HUDEP-2 (cell line): Measurements from ENCODE around the gene CLEC10A.
"Not testable (repeated sequence)": the region's sequence is repeated elsewhere in the genome, so short reads cannot be mapped to it uniquely, and the experiment has no call there.

Experiments
- DNase-seq, 76 experiments: peaks; one replicate each; lab custom pipeline; 2025; ENCODE audit not compliant: unreplicated experiment in 76 of 76; lab: John Stamatoyannopoulos, UW

CLEC10A gene

DNA sequence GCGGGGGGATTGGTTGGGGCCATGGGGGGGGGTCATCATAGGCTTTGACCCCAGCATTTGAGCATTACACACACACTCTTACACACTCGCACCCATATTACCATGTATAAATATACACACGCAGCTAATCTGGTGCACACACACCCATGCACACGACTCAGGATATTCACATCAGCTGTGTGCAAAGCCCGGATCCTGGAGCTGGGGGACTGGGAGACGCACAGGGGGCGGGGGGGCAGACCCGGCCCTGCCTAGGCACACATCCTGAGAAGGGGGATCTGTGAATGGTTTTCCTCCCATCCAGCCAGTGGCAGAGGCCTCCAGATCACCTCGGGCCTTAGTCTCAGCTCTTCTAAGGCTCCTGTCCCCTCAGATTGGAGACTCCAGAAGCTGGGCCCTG lies 28.9 kb upstream of the CLEC10A start:
- DNase-seq: no peak

DNA sequence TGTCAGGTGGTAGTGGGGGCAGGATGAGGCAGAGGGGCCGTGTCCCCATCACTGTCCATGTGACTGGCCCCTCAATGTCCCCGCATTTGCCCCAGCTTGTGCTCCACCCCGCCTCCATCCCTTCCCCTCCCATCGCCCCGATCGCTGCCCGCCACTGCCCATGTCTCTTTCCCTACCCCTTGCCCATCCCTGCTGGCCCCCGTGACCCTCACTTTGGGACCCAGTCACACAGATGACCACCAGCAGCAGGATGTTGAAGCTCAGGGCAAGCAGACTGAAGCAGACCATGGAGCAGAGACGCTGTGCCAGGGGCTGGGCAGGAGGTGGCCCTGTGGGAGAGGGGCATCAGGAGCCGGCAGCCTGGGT lies 28.5 kb upstream of the CLEC10A start:
- DNase-seq: no peak

DNA sequence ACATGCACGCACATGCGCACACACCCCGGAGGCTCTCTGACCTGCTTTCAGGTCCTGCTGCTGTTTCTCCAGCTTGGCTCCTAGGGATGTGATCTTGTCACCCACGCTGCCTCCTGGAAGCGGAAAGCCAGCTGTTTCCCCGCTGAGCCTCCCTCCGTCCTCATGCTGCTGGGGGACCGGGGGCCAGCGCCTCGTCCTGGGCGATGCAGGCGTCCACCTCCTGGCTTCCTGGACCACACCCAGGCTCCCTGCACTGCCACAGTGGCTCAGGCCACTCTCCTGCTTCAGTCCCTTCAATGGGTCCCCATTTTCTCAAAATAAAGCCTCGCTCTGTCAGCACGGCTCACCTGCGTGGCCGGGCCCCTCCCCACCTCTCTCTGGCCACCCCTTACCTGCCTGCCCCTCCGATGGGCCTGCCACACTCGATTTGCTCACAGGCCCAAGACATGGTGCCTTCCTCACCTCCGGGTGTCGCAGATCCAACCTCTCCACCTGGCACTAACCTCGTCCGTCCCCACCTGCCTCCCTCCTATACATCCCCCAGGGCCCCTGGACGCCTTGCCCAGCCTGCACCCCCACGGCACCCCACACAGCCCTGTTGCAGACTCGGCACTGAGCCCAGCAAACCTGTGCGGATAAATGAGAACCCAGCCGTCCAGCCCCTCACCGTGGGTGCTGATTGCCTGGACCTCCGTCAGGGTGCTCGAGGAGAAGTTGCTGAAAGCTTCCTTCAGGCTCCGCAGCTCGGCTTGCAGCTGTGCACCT lies 27.9 kb upstream of the CLEC10A start:
- no peak for DNase-seq

DNA sequence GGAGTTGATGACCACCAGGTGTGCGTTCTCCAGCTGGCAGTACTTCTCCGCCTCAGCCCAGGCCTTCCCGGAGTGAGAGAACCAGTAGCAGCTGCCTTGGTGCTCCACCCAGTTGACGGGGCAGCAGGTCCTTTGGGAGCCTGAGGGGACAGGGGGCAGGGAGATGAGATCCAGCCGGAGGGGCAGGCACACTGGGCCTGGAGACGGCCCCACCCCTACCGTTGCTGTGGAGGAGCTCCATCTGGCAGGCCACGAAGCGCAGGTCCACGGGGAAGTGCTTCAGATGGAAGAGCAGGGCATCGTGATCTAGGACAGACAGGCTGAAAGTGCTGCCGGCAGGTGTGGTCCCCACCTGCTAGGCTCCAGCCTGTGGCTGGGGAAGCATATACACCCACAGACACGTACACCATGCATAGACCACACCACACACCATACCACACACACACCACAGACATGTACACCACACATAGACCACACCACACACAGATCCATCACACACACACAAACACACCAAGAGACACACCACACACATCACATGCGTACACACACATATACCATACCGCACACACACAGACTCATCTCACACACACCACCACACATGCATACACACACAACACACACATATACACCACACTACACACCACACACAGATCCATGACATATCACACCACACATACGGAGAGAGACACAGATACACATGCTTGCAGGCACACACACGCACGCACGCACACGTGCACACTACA lies 27.1 kb upstream of the CLEC10A start:
- no peak for DNase-seq

DNA sequence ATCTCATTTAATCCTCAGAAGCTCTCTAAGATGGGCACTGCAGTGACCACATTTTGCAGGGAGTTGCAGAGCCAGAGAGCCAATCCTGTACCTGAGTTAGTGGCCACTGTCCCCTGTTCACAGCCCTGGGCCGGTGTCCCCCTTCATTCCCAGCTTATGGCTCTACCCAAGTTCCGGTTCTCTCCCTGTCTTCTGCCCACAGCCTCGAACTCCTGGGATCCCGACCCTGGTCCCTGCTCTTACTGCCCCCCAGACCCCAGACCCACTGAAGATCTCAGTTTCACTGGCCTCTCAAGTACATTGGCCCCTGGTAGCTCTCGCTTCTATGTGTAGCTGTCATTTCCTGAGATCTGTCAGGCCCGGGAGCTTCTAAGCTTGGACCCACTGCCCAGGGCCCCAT lies 22.4 kb upstream of the CLEC10A start:
- DNase-seq: no peak

DNA sequence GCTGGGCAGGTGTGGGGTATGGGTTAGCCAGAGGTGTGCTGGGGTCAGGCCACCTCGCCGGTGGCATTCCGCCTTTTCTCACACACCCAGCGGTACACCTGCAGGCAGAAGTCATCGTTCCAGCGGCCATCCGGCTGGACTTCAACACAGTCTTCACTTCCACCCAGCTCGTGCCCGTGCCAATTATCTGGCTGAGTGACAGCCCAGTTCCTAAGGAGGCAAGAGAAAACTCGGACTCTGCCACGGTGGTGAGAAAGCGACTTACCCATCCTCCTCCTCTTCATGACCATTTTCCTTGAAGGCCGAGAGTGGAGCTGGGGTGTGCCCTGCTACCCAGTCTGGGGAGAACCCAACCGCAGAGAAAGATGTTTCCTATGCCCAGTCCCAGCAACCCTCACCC lies 21.5 kb upstream of the CLEC10A start:
- no peak for DNase-seq

DNA sequence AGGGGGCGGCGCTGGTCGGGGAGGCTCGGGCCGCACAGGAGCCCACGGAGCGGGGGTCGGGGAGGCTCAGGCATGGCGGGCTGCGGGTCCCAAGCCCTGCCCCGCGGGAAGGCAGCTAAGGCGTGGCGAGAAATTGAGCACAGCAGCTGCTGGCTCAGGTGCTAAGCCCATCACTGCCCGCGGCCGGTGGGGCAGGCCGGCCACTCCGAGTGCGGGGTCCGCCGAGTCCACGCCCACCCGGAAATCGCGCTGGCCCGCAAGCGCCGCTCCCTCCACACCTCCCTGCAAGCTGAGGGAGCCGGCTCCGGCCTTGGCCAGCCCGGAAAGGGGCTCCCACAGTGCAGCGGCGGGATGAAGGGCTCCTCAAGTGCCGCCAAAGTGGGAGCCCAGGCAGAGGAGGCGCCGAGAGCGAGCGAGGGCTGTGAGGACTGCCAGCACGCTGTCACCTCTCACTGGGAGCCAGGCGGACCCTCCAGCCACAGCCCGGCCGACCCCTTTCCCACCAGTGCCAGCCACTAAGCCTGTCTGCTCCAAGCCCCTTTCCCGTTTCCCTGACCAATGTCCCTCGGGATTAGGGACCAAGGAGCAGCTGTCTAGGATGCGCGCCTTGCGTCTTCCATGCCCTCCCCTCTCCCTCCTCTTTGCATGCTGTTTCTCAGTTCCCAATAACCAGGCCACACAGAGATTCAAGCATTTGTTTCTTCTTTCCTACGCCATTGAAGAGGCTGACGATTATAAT lies 20.8 kb upstream of the CLEC10A start:
- DNase-seq: not testable (repeated sequence)

DNA sequence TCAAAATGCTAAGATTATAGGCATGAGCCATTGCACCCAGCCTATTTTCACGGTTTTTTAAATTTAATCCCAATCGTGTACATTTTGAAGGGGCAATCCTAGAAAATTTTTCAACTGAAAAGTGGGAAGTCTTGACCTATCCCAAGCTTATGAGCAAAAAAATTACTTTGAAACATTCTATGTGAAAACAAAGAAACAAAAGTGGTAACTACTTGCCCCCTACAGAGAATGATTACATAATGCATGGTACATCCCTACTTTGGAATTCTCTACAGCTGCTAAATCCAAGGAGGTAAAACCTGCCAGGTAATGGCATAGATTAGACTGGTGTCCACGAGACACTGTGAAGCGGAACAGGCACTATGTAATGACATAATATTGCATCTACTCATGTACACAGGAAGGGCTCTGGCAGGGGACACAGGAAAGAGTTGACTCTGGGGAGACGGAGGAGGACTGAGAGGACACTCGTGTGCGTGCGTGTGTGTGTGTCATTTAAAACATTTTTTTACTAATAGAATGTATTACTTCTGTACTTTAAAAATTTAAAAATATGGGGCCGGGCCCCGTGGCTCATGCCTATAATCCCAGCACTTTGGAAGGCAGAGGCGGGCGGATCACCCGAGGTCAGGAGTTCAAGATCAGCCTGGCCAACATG lies 18.9 kb upstream of the CLEC10A start:
- no peak for DNase-seq

DNA sequence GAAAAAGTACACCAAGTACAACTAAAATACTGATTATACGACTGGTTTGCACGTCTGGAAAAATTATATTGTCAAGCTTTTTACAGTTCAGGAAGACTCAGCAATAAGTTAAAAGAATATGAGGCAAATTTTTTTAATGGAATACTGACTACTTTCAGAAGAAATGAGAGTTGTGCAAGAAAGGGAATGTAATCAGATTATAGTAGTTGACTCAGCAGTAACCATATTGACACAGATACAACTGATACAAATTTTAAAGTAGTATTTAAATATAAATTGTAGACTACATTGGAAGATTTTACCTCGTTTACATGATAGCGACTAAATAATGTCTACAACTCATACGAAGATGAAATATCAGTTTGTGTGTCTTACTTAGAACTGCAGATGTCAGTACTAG lies 17.9 kb upstream of the CLEC10A start:
- DNase-seq: no peak

DNA sequence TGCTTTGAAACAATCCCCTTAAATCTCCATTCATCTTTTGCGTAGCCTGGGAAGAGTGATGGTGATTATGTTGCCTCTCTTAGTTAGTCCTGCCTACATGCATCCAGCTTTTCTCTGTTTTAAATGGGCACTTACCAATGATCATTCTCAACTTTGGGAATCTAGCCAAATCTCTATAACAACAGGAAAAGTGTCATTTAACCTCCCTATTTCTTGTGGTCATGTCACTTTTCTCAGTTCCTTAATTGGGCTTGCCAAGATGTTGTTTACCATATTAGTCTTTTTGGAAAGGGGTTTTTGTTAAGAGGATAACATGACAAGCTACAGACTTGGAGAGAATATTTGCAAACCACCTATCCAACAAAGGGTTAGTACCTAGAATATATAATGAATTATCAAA lies 15.6 kb upstream of the CLEC10A start:
- DNase-seq: no peak

DNA sequence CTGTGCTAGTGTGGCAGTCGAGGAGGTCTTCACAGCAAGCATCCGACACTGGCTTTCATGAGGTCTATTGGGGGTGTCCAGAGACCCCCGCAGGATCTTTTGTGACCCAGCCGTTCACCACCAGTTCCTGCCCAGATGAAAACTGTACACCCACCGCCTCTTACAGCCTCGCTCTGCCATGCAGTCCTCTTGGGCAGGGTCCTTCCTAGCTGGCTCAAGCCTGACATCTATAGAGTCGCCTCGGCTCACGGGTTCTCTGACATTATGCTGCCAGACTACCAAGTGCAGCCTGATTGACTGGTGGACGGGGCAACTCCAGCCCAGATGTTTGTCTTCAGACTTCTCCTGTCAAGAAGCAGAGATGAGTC lies 14.6 kb upstream of the CLEC10A start:
- DNase-seq: no peak

DNA sequence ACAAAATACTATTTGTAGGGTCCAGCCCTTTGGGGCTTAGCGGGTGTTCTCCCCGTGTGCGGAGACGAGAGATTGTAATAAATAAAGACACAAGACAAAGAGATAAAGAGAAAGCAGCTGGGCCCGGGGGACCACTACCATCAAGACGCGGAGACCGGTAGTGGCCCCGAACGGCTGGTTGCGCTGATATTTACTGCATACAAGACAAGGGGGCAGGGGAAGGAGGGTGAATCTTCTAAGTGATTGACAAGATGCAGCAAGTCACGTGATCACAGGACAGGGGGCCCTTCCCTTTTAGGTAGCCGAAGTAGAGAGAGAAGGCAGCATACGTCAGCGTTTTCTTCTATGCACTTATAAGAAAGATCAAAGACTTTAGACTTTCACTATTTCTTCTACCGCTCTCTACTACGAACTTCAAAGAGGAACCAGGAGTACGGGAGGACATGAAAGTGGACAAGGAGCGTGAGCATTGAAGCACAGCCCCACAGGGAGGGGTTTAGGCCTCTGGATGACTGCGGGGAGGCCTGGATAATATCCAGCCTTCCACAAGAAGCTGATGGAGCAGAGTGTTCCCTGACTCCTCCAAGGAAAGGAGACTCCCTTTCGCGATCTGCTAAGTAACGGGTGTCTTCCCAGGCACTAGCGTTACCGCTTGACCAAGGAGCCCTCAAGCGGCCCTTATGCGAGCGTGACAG lies 11.4 kb upstream of the CLEC10A start:
- DNase-seq: peak in 1 of 76 experiments; percentile 0

DNA sequence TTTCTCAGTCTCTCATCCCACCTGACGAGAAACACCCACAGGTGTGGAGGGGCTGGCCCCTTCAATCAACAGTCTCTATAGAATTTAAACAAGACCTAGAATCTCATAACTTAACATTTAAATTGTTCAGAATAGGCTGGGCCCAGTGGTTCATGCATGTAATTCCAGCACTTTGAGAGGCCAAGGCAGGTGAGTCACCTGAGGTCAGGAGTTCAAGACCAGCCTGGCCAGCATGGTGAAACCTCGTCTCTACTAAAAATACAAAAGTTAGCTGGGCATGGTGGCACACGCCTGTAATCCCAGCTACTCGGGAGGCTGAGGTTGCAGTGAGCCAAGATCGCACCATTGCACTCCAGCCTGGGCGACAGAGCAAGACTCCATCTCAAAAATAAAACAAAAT lies 9.5 kb upstream of the CLEC10A start:
- DNase-seq: not testable (repeated sequence)

DNA sequence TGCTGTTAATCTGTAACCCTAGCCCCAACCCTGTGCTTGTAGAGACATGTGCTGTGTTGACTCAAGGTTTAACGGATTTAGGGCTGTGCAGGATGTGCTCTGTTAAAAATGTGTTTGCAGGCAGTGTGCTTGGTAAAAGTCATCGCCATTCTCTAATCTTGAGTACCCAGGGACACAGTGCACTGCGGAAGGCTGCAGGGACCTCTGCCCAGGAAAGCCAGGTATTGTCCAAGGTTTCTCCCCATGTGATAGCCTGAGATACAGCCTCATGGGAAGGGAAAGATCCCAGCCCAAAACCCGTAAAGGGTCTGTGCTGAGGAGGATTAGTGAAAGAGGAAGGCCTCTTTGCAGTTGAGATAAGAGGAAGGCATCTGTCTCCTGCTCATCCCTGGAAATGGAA lies 8.4 kb upstream of the CLEC10A start:
- DNase-seq: not testable (repeated sequence)

DNA sequence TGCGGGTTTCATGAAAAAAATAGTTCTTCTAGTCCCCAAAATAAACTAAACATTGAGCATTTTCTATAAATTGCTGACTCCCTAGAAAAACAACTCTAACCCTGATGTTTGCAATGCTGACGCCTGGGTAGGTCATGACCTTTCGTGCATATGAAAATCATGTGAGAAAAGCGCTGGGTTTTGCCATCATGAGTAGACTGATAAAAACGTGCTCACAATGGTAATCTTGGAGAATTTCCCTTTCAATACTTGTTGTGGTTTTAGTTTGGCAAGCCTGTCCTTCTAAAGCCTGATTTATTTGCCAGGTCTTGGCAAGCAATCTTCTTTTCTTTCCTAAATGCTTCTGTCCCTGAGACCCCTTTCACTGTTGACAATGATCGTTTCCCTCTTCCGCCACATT lies 4.0 kb upstream of the CLEC10A start:
- no peak for DNase-seq

DNA sequence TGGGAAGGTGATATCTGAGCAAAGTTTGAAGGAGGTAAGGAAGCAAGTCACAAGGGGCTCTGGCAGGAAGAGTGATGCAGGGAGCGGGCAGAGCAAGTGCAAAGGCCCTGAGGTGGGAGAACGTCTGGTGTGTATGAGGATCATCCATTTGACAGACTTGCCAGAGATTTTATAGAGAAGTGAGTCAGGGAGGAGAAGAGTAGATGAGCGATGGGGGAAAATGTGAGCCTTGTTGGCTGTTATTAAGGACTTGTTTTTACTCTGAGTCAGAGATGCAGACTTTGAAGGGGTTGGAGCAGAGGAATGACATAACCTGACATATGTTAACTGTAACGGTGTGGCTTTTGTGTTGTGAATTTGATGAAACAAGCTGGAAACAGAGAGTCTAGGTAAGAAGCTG lies 3.5 kb upstream of the CLEC10A start:
- DNase-seq: no peak

DNA sequence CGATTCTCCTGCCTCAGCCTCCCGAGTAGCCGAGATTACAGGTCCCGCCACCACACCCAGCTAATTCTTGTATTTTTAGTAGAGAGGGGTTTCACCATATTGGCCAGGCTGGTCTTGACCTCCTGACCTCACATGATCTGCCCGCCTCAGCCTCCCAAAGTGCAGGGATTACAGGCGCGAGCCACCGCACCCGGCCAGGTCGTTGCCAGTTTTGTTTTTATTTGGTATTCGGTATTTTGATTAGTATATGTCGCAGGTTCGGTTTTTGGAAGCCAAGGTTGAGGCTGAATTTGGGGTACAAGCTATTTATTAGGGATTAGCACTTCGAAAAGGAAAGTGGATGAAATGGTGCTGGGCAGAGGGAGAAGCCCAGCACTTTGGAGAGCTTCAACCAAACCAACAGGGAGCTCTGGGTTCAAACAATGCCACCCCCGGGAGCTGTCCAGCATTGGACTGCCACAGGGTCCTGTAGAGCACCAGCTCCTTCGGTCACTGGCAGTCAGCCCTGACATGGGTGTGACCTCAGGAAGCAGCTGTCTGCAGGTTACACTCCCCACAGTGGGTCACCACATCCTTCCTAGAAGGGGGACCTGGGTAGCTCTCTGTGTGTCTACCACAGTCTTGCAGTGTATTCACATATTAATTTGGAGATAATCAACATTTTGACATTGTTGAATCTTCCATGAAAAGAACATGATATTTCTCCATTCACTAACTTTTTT lies 1.5 kb upstream of the CLEC10A start:
- peak in 1 of 76 experiments; percentile 0 for DNase-seq

DNA sequence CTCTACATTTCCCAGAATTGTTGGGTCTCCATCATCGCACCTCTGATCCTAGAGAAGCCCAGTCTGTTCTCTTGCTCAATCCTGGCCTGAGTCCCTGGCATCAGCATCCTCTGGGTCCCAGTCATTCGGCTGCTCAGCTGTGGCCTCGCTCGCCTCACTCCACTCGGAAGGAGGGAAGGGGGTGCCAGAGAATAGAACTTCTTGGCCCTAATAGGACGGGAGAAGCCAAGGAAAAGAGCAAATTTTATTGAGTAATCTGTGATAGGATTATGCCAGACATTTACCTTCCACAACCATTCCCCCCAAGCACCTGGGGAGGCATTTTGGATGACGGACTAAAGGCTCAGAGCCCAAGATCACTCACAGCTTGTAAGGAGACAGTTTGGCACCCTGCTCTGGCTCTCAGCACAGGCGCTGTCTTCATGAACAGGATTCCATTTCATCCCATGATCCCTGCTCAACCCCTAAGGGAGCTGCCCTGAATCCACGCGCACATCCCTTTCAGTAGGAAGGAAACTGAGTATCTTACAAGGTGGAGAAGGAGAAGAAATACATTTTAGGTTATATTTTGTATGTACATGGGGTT lies 498 bp upstream of the CLEC10A start:
- DNase-seq: no peak

DNA sequence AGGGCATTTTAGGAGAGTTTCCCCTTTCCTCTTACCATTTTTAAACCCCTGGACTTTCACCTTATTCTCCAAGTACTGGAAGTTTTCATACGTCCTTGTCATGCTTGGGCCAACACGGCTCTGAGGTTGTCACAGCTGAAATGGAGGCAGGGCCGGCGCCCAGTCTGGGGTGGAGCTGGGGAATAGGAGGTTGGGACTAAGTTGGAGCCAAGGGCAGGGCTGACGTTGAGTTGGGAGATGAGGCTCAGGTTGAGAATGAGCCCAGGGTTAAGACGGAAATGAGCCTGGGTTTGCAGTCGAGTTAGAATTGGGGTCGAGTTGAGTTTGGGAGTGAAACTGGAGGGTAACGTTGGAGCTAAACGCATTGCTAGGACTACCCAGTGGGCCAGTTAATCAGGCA lies 1.3 kb downstream of the CLEC10A start:
- DNase-seq: no peak
